Sigmoid colon (tissue), 4 donors: ENCODE results near the gene CYB561.

ENCODE experiments used
- CTCF ChIP-seq, 4 experiments: fragments of 450-650 bp in 3 of 4; fragments of 200-600 bp in 1 of 4; IDR thresholded peaks; one replicate each; pipeline ENCODE4 v1.5.1; 2016 to 2019; ENCODE audit warnings: antibody characterized with exemption in 4 of 4, mild to moderate bottlenecking in 3 of 4, moderate library complexity in 2 of 4
- POLR2A ChIP-seq, 2 donors: fragments of 450-650 bp; IDR thresholded peaks; one replicate each; pipeline ENCODE4 v1.6.1; 2016; ENCODE audit warnings: antibody characterized with exemption in 2 of 2, mild to moderate bottlenecking in 2 of 2, moderate library complexity in 2 of 2
- POLR2AphosphoS5 ChIP-seq, 4 donors: sonication (generic); formaldehyde crosslinking; IDR thresholded peaks; one replicate each; pipeline ENCODE4 v1.6.1; 2017; ENCODE audit warnings: antibody characterized with exemption in 4 of 4

GRCh38 chr17:63479495-63480184, 33.5 kb upstream of the CYB561 start:
- TF ChIP-seq CTCF (IDR thresholded peaks at IDR 0.05) (no peak), POLR2AphosphoS5 (IDR thresholded peaks at IDR 0.05) (no peak), POLR2A (IDR thresholded peaks at IDR 0.05) (no peak)
